HG03565 (cell line): ENCODE results near the gene PALM.
"Not testable (repeated sequence)": the region's sequence is repeated elsewhere in the genome, so short reads cannot be mapped to it uniquely, and the experiment has no call there.

ENCODE experiments used
- ATAC-seq: cut with Tn5 transposase; IDR thresholded peaks from one replicate; pipeline ENCODE4 v1.9.1; 2021; ENCODE audit warnings: mild to moderate bottlenecking, moderate library complexity; ENCODE audit not compliant: unreplicated experiment

PALM gene

DNA sequence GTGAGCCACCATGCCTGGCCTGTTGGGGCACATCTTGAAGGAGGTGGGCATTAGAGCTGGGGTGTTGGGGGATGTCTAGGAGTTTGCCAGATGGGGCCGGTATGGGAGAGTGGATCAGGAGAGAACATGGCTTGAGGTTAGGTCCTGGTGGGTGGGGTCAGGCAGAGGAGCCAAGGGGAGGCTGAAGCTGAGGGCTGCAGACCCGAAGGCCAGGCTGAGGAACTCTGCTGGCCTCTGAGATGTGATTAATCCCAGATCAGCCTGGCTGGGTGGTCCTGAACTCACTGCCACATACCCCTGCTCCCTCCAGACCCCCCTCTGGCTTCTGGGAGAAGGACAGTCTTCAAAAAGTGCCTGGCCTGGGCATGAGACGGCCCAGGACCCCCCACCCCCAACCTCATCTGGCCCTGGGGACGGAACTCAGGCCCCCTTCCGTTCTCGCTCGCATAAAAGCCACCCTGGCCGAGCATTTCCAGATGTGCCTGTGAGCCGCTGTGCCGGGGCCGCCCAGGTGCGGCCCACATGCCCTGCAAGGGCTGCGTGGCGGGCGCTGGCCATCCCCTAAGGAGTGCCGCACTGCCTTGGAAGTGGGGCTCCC, 29.8 kb upstream of the PALM start:
- ATAC-seq: no peak

- ATAC-seq: no peak
These were observed 29.1 kb upstream of the PALM start for GRCh38 chr19:679418-680286.

GRCh38 chr19:680287-681028, 28.3 kb upstream of the PALM start:
- ATAC-seq: peak; percentile 67

DNA sequence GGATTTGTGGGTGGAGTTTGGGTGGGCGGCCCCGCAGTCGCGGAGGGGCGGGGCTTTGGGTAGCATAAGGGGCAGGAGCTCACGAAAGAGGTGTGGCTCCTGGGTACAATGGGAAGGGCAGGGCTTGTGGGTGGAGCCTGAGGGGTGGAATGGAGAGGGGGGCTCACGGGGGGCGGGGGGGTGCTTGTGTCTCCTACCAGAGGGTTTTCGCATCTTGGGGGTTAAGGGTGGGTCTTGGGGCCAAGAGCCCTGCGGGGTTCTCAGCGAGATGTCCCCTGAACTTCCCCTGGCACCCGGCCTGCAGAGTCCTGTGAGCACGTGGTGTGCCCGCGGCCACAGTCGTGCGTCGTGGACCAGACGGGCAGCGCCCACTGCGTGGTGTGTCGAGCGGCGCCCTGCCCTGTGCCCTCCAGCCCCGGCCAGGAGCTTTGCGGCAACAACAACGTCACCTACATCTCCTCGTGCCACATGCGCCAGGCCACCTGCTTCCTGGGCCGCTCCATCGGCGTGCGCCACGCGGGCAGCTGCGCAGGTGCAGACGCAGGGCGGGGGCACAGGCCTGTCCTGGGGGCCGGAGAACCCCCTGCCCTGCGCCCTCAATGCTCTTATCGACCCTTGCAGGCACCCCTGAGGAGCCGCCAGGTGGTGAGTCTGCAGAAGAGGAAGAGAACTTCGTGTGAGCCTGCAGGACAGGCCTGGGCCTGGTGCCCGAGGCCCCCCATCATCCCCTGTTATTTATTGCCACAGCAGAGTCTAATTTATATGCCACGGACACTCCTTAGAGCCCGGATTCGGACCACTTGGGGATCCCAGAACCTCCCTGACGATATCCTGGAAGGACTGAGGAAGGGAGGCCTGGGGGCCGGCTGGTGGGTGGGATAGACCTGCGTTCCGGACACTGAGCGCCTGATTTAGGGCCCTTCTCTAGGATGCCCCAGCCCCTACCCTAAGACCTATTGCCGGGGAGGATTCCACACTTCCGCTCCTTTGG, 27.4 kb upstream of the PALM start:
- ATAC-seq: no peak

GRCh38 chr19:682678-683320, 25.9 kb upstream of the PALM start:
- ATAC-seq: no peak

- no peak for ATAC-seq
These were observed 23.2 kb upstream of the PALM start for GRCh38 chr19:685454-685931.

DNA sequence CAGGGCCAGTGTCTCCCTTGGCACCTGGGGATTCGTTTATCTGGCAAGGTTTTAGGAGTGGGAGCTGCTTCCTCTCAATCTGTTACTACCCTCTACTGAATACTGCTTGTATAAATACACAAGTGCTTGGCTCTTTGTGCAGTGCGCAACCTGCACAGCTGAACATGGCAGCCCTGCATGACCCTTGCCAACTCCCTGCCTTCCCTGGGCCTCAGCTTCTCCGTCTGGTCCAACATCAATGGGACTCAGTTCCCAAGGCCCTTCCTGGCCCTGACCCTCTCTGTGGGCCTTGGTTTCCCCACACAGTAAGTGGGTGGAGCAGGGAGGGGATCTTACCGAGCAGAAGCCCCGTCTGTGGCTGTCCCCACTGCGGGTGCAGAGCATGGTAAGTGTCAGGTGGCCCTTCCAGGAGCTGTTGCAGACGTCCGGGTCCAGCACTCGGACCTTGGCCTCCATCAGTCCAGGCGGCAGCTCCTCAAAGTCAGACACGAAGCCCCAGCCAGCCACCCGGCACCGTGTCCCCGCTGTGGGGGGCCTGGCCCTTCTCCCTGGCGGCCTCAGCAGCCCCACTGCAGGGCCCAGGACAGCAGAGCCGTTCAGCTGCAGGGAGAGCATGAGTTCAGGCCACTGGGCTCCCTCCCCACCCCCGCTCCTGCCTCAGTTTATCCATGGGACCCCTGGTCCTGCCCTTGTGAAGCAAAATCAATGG, 22.0 kb upstream of the PALM start:
- ATAC-seq: no peak

- ATAC-seq: no peak
These were observed 21.1 kb upstream of the PALM start for GRCh38 chr19:687569-688166.

- ATAC-seq: no peak
These were observed 20.5 kb upstream of the PALM start for GRCh38 chr19:688214-688613.

- ATAC-seq: no peak
These were observed 19.7 kb upstream of the PALM start for GRCh38 chr19:688992-689391.

- no peak for ATAC-seq
These were observed 18.5 kb upstream of the PALM start for GRCh38 chr19:690203-690602.

DNA sequence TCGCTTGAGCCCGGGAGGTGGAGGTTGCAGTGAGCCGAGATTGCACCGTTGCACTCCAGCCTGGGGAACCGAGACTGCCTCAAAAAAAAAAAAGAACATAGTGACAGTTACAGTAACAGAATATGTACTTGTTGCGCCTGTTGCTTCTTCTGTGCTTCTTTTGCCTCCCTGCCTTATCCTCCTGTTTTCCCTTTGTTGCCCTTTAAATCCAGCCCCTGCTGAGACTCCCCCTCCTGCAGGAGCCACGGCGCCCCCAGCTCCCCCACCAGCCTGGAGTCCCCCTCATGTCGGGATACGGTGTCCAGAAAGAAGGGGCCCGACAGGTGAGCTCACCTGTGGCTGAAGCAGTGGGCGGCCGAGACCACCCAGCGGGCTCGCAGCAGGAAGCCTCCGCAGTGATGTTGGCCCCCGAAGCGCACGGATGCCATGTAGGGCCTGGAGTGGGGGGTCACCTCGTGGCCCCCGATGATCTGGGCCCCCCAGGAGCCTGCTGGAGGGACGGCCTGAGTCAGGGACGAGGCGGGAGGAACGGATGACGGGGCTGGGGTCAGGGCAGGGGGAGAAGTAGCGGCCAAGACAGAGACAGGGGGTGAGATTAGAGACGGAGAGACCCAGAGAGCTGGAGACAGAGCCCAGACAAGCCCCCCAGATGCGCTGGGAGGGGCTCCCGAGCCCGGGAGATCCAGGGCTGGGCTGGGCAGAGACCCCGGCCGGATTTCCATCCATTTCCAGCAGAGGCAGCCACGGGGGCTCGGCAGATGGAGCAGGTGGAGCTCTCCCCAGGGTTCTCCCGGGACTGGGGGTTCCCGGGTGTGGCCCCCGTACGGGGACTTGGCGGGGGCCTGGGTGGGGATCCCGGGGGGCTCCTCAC, 14.0 kb upstream of the PALM start:
- no peak for ATAC-seq

GRCh38 chr19:695352-695949, 13.3 kb upstream of the PALM start, which contains the start of gene PRSS57:
PRSS57 (minus strand) TSS chr19:695452; CDS start chr19:695430, 22 bp downstream.
- no peak for ATAC-seq

DNA sequence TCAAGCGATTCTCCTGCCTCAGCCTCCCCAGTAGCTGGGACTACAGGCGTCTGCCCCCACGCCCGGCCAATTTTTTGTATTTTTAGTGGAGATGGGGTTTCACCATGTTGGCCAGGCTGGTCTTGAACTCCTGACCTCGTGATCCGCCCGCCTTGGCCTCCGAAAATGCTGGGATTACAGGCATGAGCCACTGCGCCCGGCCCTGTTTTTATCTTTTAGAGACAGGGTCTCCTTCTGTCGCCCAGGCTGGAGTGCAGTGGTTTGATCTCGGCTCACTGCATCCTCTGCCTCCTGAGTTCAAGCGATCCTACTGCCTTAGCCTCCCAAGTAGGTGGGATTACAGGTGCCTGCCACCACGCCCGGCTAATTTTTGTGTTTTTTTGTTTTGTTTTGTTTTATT, 10.2 kb upstream of the PALM start:
- not testable (repeated sequence) for ATAC-seq

GRCh38 chr19:699885-700284, 8.8 kb upstream of the PALM start:
- not testable (repeated sequence) for ATAC-seq

DNA sequence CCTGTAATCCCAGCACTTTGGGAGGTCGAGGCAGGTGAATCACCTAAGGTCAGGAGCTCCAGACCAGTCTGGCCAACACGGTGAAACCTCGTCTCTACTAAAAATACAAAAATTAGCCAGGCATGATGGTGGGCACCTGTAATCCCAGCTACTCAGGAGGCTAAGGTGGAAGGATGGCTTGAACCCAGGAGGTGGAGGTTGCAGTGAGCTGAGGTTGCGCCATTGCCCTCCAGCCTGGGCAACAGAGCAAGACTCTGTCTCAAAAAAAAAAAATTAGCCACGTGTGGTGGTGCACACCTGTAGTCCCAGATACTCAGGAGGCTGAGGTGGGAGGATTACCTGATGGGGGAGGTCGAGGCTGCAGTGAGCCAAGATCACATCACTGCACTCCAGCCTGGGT, 5.9 kb upstream of the PALM start:
- not testable (repeated sequence) for ATAC-seq

DNA sequence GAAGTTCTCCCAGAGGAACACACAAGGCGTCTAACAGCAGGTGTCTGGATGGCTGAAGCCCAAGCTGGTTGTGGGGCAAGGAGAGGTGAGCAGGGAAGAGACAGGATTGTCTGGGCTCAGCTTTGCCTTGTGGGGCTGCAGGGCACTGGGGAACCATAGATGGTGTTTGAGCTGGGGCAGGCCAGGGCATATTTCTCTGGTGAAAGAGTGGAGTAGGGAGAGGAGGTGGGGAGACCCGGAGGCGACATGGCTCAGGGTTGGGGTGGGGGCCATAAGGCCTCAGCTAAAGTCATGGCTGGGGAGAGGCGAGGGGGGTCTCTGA, 5.4 kb upstream of the PALM start:
- no peak for ATAC-seq
